SK-N-MC (cell line): ENCODE measurements around the gene LRRC57.

ENCODE experiments used
- EZH2 ChIP-seq: fragments of 200-600 bp; sonication (generic); IDR thresholded peaks from one replicate; pipeline ENCODE4 v1.6.1; 2017; ENCODE audit warnings: antibody characterized with exemption
- POLR2AphosphoS5 ChIP-seq: IDR thresholded peaks from 2 replicates; pipeline ENCODE4 v1.6.1; 2012; ENCODE audit warnings: mild to moderate bottlenecking, low read depth, low read length, borderline replicate concordance

- TF ChIP-seq EZH2 (no peak), POLR2AphosphoS5 (no peak)
These were observed 5.0 kb upstream of the LRRC57 start for GRCh38 chr15:42553554-42553953.
